HEK293 (cell line): Measurements from ENCODE around the gene KCNS3.
A peak's percentile ranks its signal among the peaks of the same experiment; 100 is the strongest.

Experiments used
- CTCF ChIA-PET: fragments of 350-600 bp; formaldehyde crosslinking; extraction: SDS; loops from one replicate; lab custom pipeline; 2021; ENCODE audit warnings: antibody characterized with exemption; lab: Yijun Ruan, JAX
- POLR2A ChIA-PET: fragments of 300-600 bp; formaldehyde crosslinking; extraction: SDS; loops from one replicate; lab custom pipeline; 2020; ENCODE audit warnings: antibody characterized with exemption, inconsistent platforms; lab: Yijun Ruan, JAX
- H3K27ac ChIP-seq: fragments of 200-500 bp; sonication (Bioruptor generic); 2 replicates; pipeline ENCODE4 v1.5.1; 2014; ENCODE audit warnings: low read depth, low read length, control low read depth, inconsistent platforms; ENCODE audit errors: extremely low read depth
- H3K36me3 ChIP-seq, 2 experiments: fragments of 200-500 bp in 1 of 2; sonication (Bioruptor generic) in 1 of 2; 1 replicate in 1 of 2; 2 replicates in 1 of 2; pipeline ENCODE4 v1.5.1; 2014 to 2017; ENCODE audit warnings: inconsistent platforms in 2 of 2, low read length in 2 of 2; ENCODE audit not compliant: control insufficient read depth in 2 of 2, insufficient read depth in 1 of 2
- H3K4me1 ChIP-seq: fragments of 200-500 bp; sonication (Bioruptor generic); 2 replicates; pipeline ENCODE4 v1.5.1; 2014; ENCODE audit warnings: mild to moderate bottlenecking, low read length, inconsistent platforms; ENCODE audit not compliant: control insufficient read depth, insufficient read depth
- H3K4me3 ChIP-seq: 2 replicates; pipeline ENCODE4 v1.5.1; 2011; ENCODE audit warnings: low read depth, mild to moderate bottlenecking, control low read depth, low read length, moderate library complexity
- H3K9me3 ChIP-seq: fragments of 200-500 bp; sonication (Bioruptor generic); 2 replicates; pipeline ENCODE4 v1.5.1; 2014; ENCODE audit warnings: low read depth, low read length, inconsistent platforms; ENCODE audit not compliant: control insufficient read depth, insufficient read depth
- SCRT2 ChIP-seq: fragments of 450-650 bp; formaldehyde crosslinking; IDR thresholded peaks from 2 replicates; pipeline ENCODE4 v1.5.1; 2016; ENCODE audit warnings: missing biosample characterization, missing genetic modification characterization
- ZBTB17 ChIP-seq: fragments of 450-650 bp; formaldehyde crosslinking; IDR thresholded peaks from 2 replicates; pipeline ENCODE4 v1.5.1; 2016; ENCODE audit warnings: missing biosample characterization, missing genetic modification characterization
- ZNF10 ChIP-seq: fragments of 450-650 bp; formaldehyde crosslinking; IDR thresholded peaks from 2 replicates; pipeline ENCODE4 v1.5.1; 2017; ENCODE audit warnings: missing biosample characterization, missing genetic modification characterization
- ZNF521 ChIP-seq: fragments of 450-650 bp; formaldehyde crosslinking; IDR thresholded peaks from 2 replicates; pipeline ENCODE4 v1.5.1; 2017; ENCODE audit warnings: missing biosample characterization, mild to moderate bottlenecking, missing genetic modification characterization
- ZNF654 ChIP-seq: fragments of 450-650 bp; formaldehyde crosslinking; IDR thresholded peaks from 2 replicates; pipeline ENCODE4 v1.5.1; 2016; ENCODE audit warnings: low read depth, missing biosample characterization, missing genetic modification characterization
- TF ChIP-seq, protein P1 (sequence below): fragments of 450-650 bp; IDR thresholded peaks from 2 replicates; pipeline ENCODE4 v1.5.1; 2018; ENCODE audit warnings: missing biosample characterization, mild to moderate bottlenecking, missing genetic modification characterization
- TF ChIP-seq, protein P2 (sequence below): fragments of 450-650 bp; formaldehyde crosslinking; IDR thresholded peaks from 2 replicates; pipeline ENCODE4 v1.5.1; 2016; ENCODE audit warnings: missing biosample characterization, missing genetic modification characterization, low read depth
- TF ChIP-seq, protein P3 (sequence below): fragments of 450-650 bp; formaldehyde crosslinking; IDR thresholded peaks from 2 replicates; pipeline ENCODE4 v1.5.1; 2016; ENCODE audit warnings: missing biosample characterization, missing genetic modification characterization
- TF ChIP-seq, protein P4 (sequence below): fragments of 450-650 bp; formaldehyde crosslinking; IDR thresholded peaks from 2 replicates; pipeline ENCODE4 v1.5.1; 2016; ENCODE audit warnings: missing biosample characterization, missing genetic modification characterization
- TF ChIP-seq, protein P5 (sequence below): fragments of 450-650 bp; formaldehyde crosslinking; IDR thresholded peaks from 2 replicates; pipeline ENCODE4 v1.5.1; 2016; ENCODE audit warnings: missing biosample characterization, missing genetic modification characterization
- TF ChIP-seq, protein P6 (sequence below): fragments of 450-650 bp; formaldehyde crosslinking; IDR thresholded peaks from 2 replicates; pipeline ENCODE4 v1.5.1; 2016; ENCODE audit warnings: missing biosample characterization, missing genetic modification characterization

Gene KCNS3

DNA sequence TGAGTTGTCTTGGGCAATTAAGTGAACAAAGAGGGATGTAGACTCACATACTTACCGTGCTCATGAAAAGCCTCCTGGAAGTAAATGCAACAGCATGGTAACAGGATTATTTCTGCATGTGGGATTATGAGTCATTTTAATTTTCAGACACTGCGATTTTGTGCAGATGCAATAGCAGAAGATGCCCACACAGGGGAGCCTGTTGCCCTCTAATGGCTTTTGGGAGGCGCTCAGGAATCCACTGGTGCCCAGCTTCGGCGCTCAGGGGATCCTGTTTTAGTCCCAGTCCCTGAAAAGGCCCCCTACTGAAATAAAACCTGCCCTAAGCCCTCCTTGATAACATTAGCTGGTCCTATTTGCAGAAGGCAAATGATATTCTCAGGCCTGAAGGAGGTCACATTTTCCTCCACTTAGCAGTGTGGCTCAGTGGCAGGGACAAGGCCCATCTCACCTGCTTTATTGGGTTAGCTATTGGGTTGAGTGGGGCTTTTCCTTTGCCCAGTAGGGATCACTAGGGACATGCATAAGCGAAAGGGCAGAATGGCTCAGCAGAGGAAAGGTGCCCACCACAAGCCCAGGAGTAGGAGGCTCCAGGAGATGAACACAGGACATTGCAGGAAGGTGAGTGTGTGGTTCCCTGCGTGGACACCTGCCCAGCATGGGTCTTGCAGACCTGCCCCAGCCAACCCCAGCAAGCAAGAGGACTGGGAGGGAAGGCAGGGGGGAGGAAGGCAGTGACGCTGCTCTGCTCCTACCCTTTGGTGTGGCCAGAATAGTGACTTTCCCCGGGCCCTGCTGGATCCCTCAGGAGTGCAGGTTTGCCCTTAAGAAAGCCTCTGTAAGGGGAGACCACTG, 26.5 kb upstream of the KCNS3 start:
- TF ChIP-seq, protein P1, sequence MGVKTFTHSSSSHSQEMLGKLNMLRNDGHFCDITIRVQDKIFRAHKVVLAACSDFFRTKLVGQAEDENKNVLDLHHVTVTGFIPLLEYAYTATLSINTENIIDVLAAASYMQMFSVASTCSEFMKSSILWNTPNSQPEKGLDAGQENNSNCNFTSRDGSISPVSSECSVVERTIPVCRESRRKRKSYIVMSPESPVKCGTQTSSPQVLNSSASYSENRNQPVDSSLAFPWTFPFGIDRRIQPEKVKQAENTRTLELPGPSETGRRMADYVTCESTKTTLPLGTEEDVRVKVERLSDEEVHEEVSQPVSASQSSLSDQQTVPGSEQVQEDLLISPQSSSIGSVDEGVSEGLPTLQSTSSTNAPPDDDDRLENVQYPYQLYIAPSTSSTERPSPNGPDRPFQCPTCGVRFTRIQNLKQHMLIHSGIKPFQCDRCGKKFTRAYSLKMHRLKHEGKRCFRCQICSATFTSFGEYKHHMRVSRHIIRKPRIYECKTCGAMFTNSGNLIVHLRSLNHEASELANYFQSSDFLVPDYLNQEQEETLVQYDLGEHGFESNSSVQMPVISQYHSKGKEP (tag by site-specific recombination) = no peak
- 0 out of 2 replicates have a peak, but pooled peaks have one; percentile 16 for TF ChIP-seq ZNF10 (tag by site-specific recombination)
- TF ChIP-seq, protein P2, sequence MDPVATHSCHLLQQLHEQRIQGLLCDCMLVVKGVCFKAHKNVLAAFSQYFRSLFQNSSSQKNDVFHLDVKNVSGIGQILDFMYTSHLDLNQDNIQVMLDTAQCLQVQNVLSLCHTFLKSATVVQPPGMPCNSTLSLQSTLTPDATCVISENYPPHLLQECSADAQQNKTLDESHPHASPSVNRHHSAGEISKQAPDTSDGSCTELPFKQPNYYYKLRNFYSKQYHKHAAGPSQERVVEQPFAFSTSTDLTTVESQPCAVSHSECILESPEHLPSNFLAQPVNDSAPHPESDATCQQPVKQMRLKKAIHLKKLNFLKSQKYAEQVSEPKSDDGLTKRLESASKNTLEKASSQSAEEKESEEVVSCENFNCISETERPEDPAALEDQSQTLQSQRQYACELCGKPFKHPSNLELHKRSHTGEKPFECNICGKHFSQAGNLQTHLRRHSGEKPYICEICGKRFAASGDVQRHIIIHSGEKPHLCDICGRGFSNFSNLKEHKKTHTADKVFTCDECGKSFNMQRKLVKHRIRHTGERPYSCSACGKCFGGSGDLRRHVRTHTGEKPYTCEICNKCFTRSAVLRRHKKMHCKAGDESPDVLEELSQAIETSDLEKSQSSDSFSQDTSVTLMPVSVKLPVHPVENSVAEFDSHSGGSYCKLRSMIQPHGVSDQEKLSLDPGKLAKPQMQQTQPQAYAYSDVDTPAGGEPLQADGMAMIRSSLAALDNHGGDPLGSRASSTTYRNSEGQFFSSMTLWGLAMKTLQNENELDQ (tag by site-specific recombination) = no peak
- peak; percentile 90 for TF ChIP-seq ZNF654 (tag by site-specific recombination)
- peak; percentile 53; the same call in 1 of the 2 replicates for TF ChIP-seq ZBTB17 (tag by site-specific recombination)
- TF ChIP-seq, protein P3, sequence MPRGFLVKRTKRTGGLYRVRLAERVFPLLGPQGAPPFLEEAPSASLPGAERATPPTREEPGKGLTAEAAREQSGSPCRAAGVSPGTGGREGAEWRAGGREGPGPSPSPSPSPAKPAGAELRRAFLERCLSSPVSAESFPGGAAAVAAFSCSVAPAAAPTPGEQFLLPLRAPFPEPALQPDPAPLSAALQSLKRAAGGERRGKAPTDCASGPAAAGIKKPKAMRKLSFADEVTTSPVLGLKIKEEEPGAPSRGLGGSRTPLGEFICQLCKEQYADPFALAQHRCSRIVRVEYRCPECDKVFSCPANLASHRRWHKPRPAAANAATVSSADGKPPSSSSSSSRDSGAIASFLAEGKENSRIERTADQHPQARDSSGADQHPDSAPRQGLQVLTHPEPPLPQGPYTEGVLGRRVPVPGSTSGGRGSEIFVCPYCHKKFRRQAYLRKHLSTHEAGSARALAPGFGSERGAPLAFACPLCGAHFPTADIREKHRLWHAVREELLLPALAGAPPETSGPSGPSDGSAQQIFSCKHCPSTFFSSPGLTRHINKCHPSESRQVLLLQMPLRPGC = no peak
- peak; percentile 64 for TF ChIP-seq SCRT2 (tag by site-specific recombination)
- TF ChIP-seq, protein P4, sequence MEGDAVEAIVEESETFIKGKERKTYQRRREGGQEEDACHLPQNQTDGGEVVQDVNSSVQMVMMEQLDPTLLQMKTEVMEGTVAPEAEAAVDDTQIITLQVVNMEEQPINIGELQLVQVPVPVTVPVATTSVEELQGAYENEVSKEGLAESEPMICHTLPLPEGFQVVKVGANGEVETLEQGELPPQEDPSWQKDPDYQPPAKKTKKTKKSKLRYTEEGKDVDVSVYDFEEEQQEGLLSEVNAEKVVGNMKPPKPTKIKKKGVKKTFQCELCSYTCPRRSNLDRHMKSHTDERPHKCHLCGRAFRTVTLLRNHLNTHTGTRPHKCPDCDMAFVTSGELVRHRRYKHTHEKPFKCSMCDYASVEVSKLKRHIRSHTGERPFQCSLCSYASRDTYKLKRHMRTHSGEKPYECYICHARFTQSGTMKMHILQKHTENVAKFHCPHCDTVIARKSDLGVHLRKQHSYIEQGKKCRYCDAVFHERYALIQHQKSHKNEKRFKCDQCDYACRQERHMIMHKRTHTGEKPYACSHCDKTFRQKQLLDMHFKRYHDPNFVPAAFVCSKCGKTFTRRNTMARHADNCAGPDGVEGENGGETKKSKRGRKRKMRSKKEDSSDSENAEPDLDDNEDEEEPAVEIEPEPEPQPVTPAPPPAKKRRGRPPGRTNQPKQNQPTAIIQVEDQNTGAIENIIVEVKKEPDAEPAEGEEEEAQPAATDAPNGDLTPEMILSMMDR (tag by site-specific recombination) = peak; percentile 71; the same call in 1 of the 2 replicates
- TF ChIP-seq ZNF521 (tag by site-specific recombination) = no peak
- POLR2A ChIA-PET = interaction anchor here (1.3 kb wide), 1 partner anchor 26 kb away, joined by 3 read pairs; the partner anchor contains the start of gene KCNS3
- CTCF ChIA-PET = interaction anchor here (0.5 to 3.7 kb wide), 24 partner anchors 14 to 1839 kb away, joined by 3 to 26 read pairs (median 4); no protein-coding TSS in a partner anchor

DNA sequence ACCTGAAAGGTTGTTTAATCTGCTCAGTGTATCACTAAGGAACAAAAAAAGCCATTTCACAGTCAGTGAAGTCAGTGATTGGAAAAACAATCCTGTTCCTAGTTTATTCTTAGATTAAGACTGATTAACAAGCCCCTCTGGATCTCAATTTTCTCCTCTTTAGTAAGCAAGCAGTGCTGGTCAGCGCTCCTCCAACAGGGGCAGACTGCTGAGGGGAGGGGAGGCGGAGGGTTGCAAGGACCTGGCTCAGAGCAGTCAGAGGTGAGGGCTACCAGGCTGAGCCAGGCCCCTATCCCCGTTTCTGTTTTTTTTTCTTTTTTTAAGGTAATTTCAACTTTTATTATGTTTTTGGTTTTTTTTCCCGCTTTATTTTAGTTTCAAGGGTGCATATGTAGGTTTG, 24.7 kb upstream of the KCNS3 start:
- Histone ChIP-seq H3K4me3 (no peak overlapping the region), H3K36me3 (no peaks in the 10 kb centered on the region), H3K27ac (no peak overlapping the region), H3K4me1 (no peaks in the 10 kb centered on the region), H3K9me3 (no peaks in the 10 kb centered on the region)
- ChIA-PET POLR2A (no interaction called here), CTCF (interaction anchor here (1.0 to 1.4 kb wide), 2 partner anchors 65 to 326 kb away, joined by 3 to 5 read pairs; no protein-coding TSS in a partner anchor)
- TF ChIP-seq, protein P5, sequence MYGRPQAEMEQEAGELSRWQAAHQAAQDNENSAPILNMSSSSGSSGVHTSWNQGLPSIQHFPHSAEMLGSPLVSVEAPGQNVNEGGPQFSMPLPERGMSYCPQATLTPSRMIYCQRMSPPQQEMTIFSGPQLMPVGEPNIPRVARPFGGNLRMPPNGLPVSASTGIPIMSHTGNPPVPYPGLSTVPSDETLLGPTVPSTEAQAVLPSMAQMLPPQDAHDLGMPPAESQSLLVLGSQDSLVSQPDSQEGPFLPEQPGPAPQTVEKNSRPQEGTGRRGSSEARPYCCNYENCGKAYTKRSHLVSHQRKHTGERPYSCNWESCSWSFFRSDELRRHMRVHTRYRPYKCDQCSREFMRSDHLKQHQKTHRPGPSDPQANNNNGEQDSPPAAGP (tag by site-specific recombination) = no peak
- TF ChIP-seq, protein P6, sequence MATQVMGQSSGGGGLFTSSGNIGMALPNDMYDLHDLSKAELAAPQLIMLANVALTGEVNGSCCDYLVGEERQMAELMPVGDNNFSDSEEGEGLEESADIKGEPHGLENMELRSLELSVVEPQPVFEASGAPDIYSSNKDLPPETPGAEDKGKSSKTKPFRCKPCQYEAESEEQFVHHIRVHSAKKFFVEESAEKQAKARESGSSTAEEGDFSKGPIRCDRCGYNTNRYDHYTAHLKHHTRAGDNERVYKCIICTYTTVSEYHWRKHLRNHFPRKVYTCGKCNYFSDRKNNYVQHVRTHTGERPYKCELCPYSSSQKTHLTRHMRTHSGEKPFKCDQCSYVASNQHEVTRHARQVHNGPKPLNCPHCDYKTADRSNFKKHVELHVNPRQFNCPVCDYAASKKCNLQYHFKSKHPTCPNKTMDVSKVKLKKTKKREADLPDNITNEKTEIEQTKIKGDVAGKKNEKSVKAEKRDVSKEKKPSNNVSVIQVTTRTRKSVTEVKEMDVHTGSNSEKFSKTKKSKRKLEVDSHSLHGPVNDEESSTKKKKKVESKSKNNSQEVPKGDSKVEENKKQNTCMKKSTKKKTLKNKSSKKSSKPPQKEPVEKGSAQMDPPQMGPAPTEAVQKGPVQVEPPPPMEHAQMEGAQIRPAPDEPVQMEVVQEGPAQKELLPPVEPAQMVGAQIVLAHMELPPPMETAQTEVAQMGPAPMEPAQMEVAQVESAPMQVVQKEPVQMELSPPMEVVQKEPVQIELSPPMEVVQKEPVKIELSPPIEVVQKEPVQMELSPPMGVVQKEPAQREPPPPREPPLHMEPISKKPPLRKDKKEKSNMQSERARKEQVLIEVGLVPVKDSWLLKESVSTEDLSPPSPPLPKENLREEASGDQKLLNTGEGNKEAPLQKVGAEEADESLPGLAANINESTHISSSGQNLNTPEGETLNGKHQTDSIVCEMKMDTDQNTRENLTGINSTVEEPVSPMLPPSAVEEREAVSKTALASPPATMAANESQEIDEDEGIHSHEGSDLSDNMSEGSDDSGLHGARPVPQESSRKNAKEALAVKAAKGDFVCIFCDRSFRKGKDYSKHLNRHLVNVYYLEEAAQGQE (tag by site-specific recombination) = peak; percentile 60

More for the DNA sequence above, 26.5 kb upstream of the KCNS3 start:
- Histone ChIP-seq H3K4me3 (no peak overlapping the region), H3K4me1 (no peaks in the 10 kb centered on the region), H3K36me3 (no peaks in the 10 kb centered on the region), H3K27ac (no peak overlapping the region), H3K9me3 (no peaks in the 10 kb centered on the region)
